Hindlimb muscle (tissue), 1 donor: ENCODE data around the gene NAA60. TPM values are rescaled to one million over a fixed set of nuclear protein-coding genes. Genes with fewer than 3 reads are reported as not detected.
"Not testable (repeated sequence)": the region's sequence is repeated elsewhere in the genome, so short reads cannot be mapped to it uniquely, and the experiment has no call there.

Source experiments
- DNase-seq: peaks from one replicate; pipeline ENCODE4 v3.0.0-alpha.2; 2013
- polyA plus RNA-seq: library from polyadenylated mRNA; unstranded; fragments of 120-200 nt; gene quantifications from one replicate; pipeline ENCODE4 v1.2.1, GENCODE V29; 2013; ENCODE audit not compliant: insufficient read length

The NAA60 gene
- polyA plus RNA-seq, 1 donor, result 33.2 TPM

GRCh38 chr16:3484318-3485096 lies 41.0 kb downstream of the NAA60 start:
- no peak for DNase-seq

GRCh38 chr16:3485097-3485745 lies 41.7 kb downstream of the NAA60 start:
- DNase-seq, result no peak

- DNase-seq, result no peak
Measured at GRCh38 chr16:3485821-3486505, 42.5 kb downstream of the NAA60 start.

GRCh38 chr16:3486506-3487215 lies 43.2 kb downstream of the NAA60 start:
- no peak for DNase-seq

GRCh38 chr16:3487521-3488410 lies 44.3 kb downstream of the NAA60 start:
- DNase-seq, result no peak

GRCh38 chr16:3488801-3489200 lies 45.3 kb downstream of the NAA60 start:
- DNase-seq, result no peak

- no peak for DNase-seq
Measured at GRCh38 chr16:3490911-3491629, 47.6 kb downstream of the NAA60 start.

- no peak for DNase-seq
Measured at GRCh38 chr16:3492356-3492755, 48.9 kb downstream of the NAA60 start.

- DNase-seq, result no peak
Measured at GRCh38 chr16:3494386-3494973, 51.0 kb downstream of the NAA60 start.

GRCh38 chr16:3495176-3495575 lies 51.7 kb downstream of the NAA60 start, which contains the start of gene C16orf90:
Gene C16orf90 (minus strand): TSS chr16:3495489. CDS start chr16:3495421, 68 bp downstream.
- no peak for DNase-seq

GRCh38 chr16:3496386-3496785 lies 52.9 kb downstream of the NAA60 start:
- no peak for DNase-seq

- DNase-seq, result no peak
Measured at GRCh38 chr16:3497771-3498170, 54.3 kb downstream of the NAA60 start.

- DNase-seq, result no peak
Measured at GRCh38 chr16:3498988-3499387, 55.5 kb downstream of the NAA60 start.

- DNase-seq, result not testable (repeated sequence)
Measured at GRCh38 chr16:3501412-3501761, 57.9 kb downstream of the NAA60 start.

- DNase-seq, result no peak
Measured at GRCh38 chr16:3501783-3502400, 58.4 kb downstream of the NAA60 start.

GRCh38 chr16:3503523-3503922 lies 60.0 kb downstream of the NAA60 start:
- DNase-seq, result no peak

GRCh38 chr16:3508736-3509135 lies 65.3 kb downstream of the NAA60 start:
- no peak for DNase-seq

- no peak for DNase-seq
Measured at GRCh38 chr16:3509470-3509928, 66.0 kb downstream of the NAA60 start.

- DNase-seq, result no peak
Measured at GRCh38 chr16:3510416-3510815, 66.9 kb downstream of the NAA60 start.
